Measurements from ENCODE around the gene NUP214. TPM values are rescaled to one million over a fixed set of nuclear protein-coding genes. Genes with fewer than 3 reads are reported as not detected.
A peak's percentile ranks its signal among the peaks of the same experiment; 100 is the strongest.
"Not testable (repeated sequence)": the region's sequence is repeated elsewhere in the genome, so short reads cannot be mapped to it uniquely, and the experiment has no call there.

Gene NUP214
- polyA plus RNA-seq, 4 donors = 34.3 to 70.6 (median 56.7) TPM

DNA sequence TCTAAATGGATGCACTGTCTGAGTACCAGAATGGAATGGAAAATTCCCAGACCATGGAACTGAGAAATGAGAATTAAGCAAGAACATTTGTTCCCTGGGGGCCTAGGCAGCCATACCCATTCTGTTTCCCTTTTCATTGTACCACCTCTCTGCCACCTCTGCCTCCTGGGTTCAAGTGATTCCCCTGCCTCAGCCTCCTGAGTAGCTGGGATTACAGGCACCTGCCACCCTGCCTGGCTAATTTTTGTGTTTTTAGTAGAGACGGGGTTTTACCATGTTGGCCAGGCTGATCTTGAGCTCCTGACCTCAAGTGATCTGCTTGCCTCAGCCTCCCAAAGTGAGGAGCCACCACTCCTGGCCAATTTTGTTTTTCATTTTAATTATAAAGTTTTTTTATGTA lies 33.3 kb downstream of the NUP214 start:
- DNase-seq (ENCODE audit: low read depth in 4 of 4, low spot score in 3 of 4) = not testable (repeated sequence)

DNA sequence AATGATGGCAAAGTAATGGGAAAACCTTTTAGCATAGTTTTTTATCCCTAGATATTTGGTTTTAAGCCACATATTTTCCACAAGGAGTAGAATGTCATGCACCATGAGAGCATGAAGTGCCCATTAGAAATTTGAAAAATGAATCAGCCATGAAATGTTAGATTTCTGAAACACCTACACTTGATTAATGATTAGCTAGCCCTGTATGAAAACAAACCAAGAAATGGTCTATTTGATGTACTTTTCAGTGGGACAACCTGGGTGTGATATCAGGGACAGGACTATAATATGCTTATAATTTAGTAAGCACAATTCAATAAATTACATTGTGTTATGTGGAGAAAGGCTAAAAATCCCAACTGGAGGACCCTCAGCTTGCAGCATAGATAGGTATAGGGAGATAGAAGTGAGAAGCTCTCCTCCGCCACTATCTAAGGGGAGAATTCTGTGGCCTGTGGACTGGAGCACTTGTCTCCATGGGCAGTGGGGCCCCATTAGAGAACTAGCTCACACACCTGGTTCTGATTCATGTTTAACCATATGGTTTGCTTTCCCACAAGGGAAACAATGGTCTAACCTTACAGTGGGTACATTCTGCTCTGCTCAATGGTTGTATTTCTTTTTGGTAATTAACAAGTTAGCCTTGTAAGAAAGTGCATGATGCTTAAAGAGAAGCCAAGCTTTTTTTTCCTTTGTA lies 35.2 kb downstream of the NUP214 start:
- DNase-seq (ENCODE audit: low read depth in 4 of 4, low spot score in 3 of 4) = no peak

DNA sequence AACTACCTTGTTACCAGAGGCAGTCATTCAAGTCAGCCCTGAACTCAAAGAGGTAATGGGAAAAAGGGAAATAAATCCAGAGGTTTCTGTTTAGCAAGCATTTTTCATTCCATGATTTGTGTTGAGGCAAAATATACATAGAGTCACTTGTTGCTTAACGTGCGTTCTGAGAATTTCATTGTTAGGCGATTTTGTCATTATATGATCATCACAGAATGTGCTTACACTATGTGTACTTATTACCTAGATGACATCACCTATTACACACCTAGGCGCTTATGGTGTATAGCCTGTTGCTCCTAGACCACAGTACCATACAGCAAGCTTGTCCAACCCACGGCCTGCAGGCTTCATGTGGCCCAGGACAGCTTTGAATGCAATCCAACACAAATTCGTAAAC lies 36.2 kb downstream of the NUP214 start:
- DNase-seq (ENCODE audit: low read depth in 4 of 4, low spot score in 3 of 4) = no peak

DNA sequence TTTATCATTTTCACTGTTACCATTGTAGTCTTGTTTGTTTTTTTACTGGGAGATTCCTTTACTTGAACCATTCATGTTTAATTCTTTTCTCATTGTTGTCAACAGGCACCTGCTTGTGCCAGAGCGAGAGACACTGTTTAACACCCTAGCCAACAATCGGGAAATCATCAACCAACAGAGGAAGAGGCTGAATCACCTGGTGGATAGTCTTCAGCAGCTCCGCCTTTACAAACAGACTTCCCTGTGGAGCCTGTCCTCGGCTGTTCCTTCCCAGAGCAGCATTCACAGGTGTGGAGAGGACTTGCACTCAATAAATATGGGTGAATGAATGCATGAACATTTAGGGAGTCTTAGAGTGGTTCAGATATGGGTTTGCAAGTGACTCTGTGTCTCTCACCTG lies 37.5 kb downstream of the NUP214 start:
- no peak for DNase-seq (ENCODE audit: low read depth in 4 of 4, low spot score in 3 of 4)

DNA sequence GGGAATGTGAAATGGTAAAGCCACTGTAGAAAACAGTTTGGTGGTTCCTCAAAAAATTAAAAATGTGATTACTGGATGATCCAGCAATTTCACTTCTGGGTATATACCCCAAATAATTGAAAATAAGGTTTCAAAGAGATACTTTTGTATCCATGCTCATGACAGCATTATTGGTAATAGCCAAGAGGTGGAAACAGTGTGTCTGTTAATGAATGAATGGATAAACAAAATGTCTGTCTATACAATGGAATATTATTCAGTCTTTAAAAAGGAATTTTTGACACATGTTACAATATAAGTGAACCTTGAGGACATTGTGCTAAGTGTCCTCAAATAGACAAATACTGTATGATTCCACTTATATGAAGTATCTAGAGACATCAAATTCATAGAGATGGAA lies 40.1 kb downstream of the NUP214 start:
- DNase-seq (ENCODE audit: low read depth in 4 of 4, low spot score in 3 of 4) = no peak

DNA sequence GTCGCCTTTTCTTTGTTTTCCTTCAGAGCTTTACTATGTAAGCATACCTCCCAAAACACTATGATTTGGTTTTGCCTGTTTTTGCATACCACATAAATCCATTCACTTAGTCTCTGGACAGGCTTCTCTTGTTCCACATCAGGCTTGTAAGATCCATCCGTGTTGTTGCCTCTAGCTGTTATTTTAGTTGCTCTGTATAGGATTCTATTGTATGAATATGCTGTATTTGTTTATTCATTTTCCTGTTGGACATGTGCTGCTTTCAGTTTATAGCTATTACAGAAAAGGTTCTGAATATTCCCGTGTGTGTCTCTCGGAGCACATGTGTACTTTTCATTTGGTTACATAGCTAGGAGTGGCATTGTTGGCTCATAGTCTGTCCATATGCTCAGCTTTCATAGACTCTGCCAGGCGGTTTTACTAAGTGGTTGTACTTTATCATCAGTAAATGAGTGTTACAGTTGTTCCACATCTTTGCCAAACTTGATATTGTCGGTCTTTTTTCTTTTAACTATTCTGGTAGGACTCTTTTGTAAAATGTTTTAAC lies 41.8 kb downstream of the NUP214 start:
- DNase-seq (ENCODE audit: low read depth in 4 of 4, low spot score in 3 of 4) = no peak

DNA sequence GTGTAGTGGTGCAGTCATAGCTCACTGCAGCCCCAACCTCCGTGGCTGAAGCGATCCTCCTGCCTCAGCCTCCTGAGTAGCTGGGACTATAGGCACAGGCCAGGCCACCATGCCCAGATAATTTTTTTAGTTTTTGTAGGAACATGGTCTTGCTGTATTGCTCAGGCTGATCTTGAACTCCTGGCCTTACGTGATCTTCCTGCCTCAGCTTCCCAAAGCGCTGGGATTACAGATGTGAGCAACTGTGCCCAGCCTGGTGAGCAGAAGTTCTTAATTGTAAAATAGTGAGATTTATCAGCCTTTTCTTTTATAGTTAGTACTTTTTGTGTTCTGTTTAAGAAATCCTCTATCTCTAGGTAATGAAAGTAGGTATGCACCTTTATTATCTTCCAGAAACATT lies 42.5 kb downstream of the NUP214 start:
- DNase-seq (ENCODE audit: low read depth in 4 of 4, low spot score in 3 of 4) = no peak

DNA sequence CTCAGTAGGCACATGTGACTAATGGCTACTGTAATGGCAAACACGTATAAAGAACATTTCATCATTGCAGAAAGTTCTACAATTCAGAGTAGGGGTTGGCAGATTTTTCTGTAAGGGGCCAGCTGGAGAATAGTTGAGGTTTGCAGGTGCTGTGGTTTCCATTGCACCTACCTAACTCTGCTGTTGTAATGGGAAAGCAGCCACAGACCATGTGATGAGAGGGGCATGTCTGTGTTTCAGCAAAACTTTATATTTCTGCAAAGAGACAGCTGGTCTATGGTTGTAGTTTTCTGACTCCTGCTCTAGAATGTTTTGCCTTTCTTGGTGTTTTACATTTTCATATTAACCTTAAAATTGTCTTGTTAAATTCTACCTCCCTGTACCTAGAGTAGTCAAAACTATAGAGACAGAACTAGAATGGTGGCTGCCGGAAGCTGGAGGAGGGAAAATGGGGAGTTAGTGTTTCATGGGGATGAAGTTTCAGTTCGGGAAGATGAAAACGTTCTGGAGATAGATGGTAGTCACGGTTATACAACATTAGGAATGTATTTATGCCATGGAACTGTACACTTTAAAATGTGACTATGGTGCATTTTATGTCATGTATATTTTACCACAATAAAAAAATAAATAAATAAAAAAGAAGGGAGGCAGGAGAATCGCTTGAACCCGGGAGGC lies 44.3 kb downstream of the NUP214 start:
- DNase-seq (ENCODE audit: low read depth in 4 of 4, low spot score in 3 of 4) = peak in 1 of 4 donors; percentile 14

DNA sequence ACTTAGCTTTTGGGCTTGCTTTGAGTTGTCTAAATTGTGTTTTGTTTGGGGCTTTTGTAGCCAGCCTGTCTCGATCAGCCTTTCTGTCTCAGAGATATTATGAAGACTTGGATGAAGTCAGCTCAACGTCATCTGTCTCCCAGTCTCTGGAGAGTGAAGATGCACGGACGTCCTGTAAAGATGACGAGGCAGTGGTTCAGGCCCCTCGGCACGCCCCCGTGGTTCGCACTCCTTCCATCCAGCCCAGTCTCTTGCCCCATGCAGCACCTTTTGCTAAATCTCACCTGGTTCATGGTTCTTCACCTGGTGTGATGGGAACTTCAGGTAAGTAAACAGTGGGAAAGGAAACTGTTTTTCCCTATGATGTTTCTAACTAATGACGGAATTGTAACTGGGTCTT lies 48.6 kb downstream of the NUP214 start:
- DNase-seq (ENCODE audit: low read depth in 4 of 4, low spot score in 3 of 4) = no peak

DNA sequence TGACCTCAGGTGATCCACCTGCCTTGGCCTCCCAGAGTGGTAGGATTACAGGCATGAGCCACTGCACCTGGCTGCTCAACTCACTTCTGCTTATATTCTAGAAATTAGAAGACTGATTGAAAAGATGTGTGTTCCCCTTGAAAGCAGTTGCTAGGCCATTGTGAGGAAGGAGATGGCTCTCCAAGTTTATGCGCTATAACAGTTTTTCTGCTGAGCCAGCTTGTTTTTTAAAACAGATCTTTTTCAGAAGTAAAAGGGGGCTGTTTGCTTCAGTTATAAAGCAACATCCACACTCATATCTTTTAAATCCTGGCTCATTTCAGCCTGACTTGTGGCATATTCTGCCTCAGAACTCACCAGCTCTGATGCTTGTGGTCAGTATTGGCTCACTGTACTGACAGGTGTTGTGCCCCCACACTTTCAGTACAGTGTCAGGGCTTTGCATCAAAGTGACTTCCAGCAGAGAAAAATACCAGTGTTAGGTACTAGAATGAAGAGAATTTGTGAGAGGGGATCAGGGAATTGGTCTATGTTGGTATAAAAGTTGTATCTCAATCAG lies 49.4 kb downstream of the NUP214 start:
- DNase-seq (ENCODE audit: low read depth in 4 of 4, low spot score in 3 of 4) = no peak

DNA sequence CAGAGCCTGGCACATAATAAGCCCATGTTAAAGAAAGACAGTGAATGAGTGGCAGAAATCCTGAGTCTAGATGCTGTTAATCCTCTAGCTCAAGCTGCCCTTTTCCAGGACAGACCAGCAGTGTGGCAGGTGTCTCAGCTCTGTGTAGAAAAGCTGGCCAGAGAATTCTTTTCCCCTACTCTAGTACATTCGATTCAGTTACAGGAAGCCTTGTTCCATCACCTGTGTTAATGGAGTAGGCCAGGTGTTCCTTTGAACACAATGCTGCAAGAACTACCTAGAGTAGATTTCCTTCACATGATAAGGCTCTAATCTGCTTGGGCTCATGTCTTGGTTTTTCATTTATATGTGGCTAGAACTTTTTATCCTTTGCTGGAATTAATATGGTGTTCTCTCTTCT lies 52.5 kb downstream of the NUP214 start:
- DNase-seq (ENCODE audit: low read depth in 4 of 4, low spot score in 3 of 4) = no peak

DNA sequence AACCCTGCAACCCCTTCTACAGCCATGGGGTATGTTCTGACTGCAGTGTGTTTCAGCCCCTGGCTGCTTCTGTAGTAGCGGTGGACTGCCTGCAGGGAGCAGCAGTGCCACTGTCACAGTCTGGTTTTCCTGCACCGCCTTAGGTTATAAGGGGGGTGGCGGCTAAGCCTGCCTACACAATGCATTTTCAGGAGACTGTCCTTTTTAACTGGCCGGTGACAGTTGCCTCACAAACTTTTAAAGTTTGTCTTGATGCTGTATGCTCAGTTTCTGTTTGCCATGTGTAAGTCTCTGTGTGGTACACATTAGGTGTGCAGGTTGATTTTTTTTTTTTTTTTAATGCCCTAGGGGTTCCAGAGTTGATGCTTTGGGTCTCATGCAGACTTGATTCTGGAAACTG lies 53.0 kb downstream of the NUP214 start:
- DNase-seq (ENCODE audit: low read depth in 4 of 4, low spot score in 3 of 4) = peak in 3 of 4 donors; percentile 8 to 22 (median 16)

DNA sequence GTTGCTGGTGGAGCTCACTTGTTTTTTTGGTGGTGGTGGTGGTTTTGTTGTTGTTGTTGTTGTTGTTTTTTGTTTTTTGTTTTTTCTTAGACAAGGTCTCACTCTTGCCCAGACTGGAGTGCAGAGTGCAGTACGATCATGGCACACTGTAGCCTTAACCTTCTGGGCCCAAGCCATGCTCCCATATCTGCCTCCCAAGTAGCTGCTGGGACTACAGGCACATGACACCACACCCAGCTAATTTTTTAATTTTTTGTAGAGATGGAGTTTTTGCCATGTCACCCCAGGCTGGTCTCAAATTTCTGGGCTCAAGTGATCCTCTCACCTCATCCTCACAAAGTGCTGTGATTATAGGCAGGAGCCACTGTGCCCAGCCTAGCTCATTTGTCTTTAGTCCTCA lies 53.5 kb downstream of the NUP214 start:
- DNase-seq (ENCODE audit: low read depth in 4 of 4, low spot score in 3 of 4) = no peak

DNA sequence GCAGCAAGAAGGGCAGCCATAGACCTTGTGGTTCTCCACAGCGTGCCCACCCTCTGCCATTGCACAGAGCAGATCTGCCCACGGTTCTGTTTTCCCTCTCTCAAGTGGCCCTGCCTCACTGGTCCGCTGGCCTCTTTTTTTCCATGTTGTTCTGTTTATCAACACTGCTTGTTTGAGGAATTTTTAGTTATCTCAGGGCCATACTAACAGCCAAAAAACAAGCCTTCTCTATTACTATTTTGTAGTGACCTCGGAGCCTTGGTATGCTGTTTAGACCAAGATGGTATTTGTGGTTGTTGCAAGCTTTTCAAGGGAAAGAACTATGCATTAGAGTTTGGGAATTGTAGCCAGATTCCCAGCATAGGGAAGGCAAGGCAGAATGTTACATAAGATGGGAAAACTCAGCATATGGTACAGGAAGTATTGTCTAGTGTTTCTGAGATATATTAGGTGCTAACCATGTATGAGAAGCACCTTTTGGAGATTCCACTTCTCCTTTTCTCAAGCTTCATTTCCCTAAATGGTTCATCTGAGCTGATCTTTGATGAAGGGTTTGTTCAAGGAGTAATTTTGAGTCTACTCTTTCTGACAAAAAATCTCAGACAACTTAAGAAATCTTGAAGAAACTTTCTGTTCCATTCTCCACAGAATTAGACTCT lies 54.3 kb downstream of the NUP214 start:
- no peak for DNase-seq (ENCODE audit: low read depth in 4 of 4, low spot score in 3 of 4)

DNA sequence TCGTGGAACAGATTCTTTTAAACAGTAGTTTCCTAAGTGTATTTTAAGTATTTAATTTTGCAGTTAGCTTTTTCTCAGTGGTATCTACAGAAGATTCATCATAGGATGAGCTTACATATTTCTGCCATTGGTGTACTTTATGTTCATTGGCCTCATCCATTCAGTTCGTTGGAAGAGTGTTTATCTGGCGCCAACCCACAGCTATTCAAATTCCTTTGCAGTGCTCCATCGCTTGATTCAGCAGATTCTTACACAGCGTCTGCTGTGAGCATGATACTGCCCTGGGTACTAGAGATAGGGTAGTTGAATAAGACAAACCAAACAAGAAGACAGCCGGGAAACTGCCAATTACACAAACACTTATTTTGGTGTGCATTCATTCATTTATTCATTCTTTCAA lies 55.1 kb downstream of the NUP214 start:
- DNase-seq (ENCODE audit: low read depth in 4 of 4, low spot score in 3 of 4) = no peak

DNA sequence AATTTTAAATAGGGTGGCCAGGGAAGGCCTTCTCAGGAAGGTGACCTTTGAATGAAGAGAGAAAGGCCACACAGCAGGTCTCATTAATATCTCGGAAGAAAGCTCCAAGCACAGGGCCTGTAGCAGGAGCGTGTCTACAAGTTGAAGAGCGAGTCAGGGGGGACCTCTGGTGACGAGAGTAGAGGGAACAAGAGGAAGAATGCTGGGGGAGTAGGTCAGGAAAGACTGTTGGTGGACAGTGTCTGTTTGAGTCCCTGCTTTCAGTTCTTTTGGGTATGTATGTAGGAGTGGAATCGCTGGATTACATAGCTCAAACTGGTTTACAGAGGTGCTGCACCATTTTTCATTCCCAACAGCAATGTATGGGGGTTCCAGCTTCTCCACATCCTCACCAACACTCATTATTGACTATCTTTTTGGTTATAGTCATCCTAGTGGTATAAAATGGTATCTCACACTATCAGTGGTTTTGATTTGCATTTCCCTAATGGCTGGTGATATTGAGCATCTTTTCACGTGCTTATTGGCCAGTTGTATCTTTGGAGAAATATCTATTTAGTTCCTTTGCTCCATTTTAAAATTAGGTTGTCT lies 55.8 kb downstream of the NUP214 start:
- DNase-seq (ENCODE audit: low read depth in 4 of 4, low spot score in 3 of 4) = no peak

DNA sequence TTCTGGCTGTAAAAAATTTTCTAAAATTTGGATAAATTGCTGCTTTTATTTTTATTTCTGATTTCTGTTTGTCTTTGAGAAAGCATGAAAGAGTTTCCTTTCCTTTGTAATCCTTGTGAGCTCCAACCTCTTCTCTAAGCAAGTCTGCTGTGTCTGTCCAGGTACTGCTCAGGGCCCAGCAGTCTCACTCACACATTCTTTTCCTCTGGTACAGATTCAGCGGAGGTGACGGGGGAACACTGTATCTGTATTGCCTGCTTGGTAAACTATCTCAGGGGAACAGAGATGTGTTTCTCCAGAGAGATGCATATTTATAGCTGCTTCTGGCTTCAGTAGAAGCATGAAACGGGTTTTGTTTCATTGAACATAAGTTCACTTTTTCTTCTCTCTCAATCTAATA lies 60.5 kb downstream of the NUP214 start:
- no peak for DNase-seq (ENCODE audit: low read depth in 4 of 4, low spot score in 3 of 4)

DNA sequence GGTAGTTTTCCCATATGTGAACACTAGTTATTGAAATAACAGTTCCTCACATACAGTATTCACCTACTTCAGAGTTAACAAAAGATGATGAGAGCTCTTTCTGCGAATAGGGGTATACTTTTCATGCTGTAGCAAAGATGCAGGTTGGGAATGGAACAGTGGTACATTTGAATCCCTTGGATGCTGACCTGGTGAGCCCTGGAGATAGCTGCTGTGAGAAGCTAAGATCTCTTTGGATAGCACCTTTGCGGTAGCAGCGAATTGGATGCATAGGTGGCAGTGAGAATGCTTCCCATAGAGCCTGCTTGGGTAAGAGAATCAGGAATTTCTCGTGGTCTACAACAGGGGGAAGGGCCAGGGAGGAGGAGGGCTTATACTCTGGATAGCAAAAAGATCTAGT lies 61.2 kb downstream of the NUP214 start:
- DNase-seq (ENCODE audit: low read depth in 4 of 4, low spot score in 3 of 4) = no peak

DNA sequence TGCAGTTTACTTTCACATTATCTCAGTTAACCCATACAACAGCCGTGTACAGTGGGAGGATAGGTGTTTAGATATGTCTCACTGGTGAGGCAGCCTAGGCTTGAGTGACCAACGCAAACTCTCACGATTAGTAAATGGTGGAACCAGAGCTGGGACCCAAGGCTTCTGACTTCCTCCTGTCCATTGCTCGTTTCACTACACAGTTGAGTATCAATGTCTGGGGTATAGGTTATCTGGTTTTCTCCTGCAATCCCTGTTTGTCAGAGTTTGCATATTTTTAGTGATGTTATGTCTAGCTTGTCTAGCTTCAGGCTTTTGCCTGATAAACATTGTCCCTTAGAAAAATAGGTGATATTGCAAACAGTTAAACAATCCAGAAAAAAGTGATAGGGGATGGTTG lies 62.6 kb downstream of the NUP214 start:
- DNase-seq (ENCODE audit: low read depth in 4 of 4, low spot score in 3 of 4) = no peak

DNA sequence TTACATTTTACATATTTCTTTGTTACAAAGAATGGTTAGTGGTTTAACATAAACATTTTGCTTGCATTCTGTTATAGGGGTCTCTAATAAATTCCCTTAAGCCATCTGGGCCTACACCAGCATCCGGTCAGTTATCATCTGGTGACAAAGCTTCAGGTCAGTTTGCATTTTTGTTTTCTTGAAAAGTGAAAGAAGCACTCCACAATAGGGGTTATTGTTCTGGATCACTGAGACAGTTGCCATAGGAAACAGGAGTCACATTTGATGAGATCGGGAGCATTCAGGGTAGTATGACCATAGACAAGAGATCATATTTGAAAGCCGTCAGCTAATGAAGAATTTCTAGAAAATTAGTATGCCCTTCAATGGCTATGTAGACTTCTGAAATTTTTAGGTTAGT lies 63.6 kb downstream of the NUP214 start:
- DNase-seq (ENCODE audit: low read depth in 4 of 4, low spot score in 3 of 4) = no peak

DNA sequence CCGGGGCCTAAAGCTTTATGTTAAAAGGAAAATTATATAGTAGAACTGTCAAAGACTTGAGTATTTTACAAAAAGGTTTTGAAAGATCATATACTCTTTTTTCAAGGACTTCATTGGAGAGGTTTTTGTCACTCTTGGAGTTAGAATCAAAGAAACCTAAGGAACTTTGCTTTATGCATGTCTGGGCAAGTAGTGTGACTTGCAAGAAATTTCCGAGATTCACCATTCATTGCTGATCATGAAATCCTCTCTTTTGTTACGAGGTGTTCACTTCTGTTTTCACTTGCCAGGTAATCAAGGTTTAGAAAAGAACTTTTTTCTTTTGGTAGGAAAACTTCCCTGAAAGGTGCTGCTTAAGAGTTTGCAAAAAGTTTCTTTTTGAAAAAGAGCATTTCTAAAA lies 64.8 kb downstream of the NUP214 start:
- DNase-seq (ENCODE audit: low read depth in 4 of 4, low spot score in 3 of 4) = no peak

Data from left renal pelvis (tissue), 4 donors.